GM04503 (cell line): Measurements from ENCODE around the gene PRR22.
"Not testable (repeated sequence)": the region's sequence is repeated elsewhere in the genome, so short reads cannot be mapped to it uniquely, and the experiment has no call there.

Experiments
- DNase-seq: peaks from one replicate; pipeline ENCODE4 v3.0.0-alpha.2; 2012; ENCODE audit warnings: low read depth

Gene PRR22

GRCh38 chr19:5751709-5752108, 32.8 kb downstream of the PRR22 start:
- DNase-seq, result no peak

GRCh38 chr19:5749505-5749904, 35.0 kb downstream of the PRR22 start:
- DNase-seq, result no peak

- not testable (repeated sequence) for DNase-seq
Measured at GRCh38 chr19:5748920-5749319, 35.6 kb downstream of the PRR22 start.

GRCh38 chr19:5744999-5745398, 39.5 kb downstream of the PRR22 start:
- DNase-seq, result not testable (repeated sequence)

- DNase-seq, result peak; percentile 0
Measured at GRCh38 chr19:5743630-5744029, 40.9 kb downstream of the PRR22 start.

- no peak for DNase-seq
Measured at GRCh38 chr19:5742051-5742450, 42.5 kb downstream of the PRR22 start.

GRCh38 chr19:5738423-5738822, 46.1 kb downstream of the PRR22 start:
- no peak for DNase-seq

GRCh38 chr19:5733172-5733571, 51.4 kb downstream of the PRR22 start:
- DNase-seq, result not testable (repeated sequence)
